ENCODE measurements around the gene POLE2.
A peak's percentile ranks its signal among the peaks of the same experiment; 100 is the strongest.
"Not testable (repeated sequence)": the region's sequence is repeated elsewhere in the genome, so short reads cannot be mapped to it uniquely, and the experiment has no call there.

POLE2 gene

DNA sequence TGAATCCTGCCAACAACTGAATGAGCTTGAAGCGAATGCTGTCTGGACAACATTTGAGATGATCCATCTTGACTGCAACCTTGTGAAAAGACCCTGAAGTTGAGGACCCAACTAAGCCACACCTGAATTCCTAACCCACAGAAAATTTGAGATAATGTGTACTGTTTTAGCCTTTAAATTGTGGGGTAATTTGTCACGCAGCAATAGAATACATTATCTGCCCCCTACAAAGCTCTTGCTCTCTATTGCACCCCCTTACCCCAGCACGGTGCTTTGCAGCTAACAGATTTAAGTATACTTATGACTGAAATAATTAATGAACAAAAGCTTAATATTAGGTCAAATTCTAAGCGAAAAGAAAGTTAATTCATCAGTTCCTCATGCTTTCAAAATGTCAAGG is 1.6 kb downstream of the POLE2 start:
- peak overlapping the region; percentile 66; the same call in 1 of the 2 replicates for H3K4me3 ChIP-seq (replicated peaks; ENCODE audit: low read depth, low read length)
- TF ChIP-seq, protein P1, sequence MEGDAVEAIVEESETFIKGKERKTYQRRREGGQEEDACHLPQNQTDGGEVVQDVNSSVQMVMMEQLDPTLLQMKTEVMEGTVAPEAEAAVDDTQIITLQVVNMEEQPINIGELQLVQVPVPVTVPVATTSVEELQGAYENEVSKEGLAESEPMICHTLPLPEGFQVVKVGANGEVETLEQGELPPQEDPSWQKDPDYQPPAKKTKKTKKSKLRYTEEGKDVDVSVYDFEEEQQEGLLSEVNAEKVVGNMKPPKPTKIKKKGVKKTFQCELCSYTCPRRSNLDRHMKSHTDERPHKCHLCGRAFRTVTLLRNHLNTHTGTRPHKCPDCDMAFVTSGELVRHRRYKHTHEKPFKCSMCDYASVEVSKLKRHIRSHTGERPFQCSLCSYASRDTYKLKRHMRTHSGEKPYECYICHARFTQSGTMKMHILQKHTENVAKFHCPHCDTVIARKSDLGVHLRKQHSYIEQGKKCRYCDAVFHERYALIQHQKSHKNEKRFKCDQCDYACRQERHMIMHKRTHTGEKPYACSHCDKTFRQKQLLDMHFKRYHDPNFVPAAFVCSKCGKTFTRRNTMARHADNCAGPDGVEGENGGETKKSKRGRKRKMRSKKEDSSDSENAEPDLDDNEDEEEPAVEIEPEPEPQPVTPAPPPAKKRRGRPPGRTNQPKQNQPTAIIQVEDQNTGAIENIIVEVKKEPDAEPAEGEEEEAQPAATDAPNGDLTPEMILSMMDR (IDR thresholded peaks at IDR 0.05; ENCODE audit: low read depth, low read length, missing control alignments): no peak
- no peak for DNase-seq (ENCODE audit: extremely low read depth, low read depth)

DNA sequence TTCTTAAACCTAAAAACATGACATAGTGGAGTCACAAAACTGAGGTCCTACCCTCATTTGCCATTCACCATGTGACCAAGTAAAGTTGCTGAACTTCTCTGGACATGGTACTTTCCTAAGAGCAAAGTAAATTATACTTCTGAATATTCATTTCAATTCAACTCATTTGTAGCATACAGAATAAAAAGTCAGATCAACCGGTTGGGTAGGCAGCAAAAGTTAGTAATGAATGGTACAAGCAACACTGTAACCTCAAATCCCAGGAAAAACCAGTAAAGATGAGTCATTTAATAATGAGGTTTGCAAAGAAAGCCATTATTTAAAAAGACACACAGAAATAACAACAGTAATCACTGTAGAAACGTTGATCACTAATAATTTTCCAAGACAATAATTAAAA is 8.7 kb downstream of the POLE2 start:
- TF ChIP-seq, protein P1 (IDR thresholded peaks at IDR 0.05; ENCODE audit: low read depth, low read length, missing control alignments): no peak
- DNase-seq (ENCODE audit: extremely low read depth, low read depth): no peak
- no peak overlapping the region for H3K4me3 ChIP-seq (replicated peaks; ENCODE audit: low read depth, low read length)

- H3K4me3 ChIP-seq (replicated peaks; ENCODE audit: low read depth, low read length): no peak overlapping the region
- TF ChIP-seq, protein P1 (IDR thresholded peaks at IDR 0.05; ENCODE audit: low read depth, low read length, missing control alignments): no peak
- DNase-seq (ENCODE audit: extremely low read depth, low read depth): no peak
Measured at GRCh38 chr14:49677643-49678042, 10.4 kb downstream of the POLE2 start.

DNA sequence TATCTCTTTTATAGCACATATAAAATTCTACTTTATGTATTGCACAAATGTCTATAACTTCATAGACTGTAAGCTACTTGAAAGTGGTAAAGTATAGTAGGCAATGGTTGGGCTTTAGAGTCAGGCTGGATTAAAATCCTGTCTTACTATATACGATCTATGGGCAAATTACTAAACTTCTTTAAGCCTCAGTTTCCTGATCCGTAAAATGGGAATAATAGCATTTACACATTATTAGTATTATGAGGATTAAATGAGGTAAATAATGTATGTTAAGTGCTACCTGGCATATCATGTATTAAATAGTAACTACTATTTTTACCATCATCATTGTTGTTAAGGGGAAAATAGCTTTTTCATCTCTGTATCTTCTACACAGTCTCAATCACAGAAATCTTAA is 14.4 kb downstream of the POLE2 start:
- no peak for DNase-seq (ENCODE audit: extremely low read depth, low read depth)
- H3K4me3 ChIP-seq (replicated peaks; ENCODE audit: low read depth, low read length): no peak overlapping the region
- TF ChIP-seq, protein P1 (IDR thresholded peaks at IDR 0.05; ENCODE audit: low read depth, low read length, missing control alignments): no peak

DNA sequence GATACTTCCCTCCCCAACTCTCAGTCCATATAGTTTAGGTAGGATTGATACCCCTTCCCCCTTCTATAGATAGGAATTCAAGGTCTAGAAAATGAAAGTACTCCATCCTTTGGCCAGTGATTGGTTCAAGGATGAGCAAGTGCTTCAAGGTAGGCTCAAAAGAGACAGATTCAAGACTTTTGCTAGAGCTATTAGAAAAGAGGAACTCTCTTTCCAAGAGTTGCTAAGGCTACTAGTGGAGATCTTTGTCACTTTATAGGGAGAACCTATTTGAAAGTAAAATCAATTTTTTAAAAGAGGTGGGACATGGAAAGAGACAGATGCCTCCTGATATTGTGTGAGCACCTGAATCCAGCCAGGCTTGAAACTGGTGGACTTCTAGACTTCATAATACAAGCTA is 17.5 kb downstream of the POLE2 start:
- no peak overlapping the region for H3K4me3 ChIP-seq (replicated peaks; ENCODE audit: low read depth, low read length)
- TF ChIP-seq, protein P1 (IDR thresholded peaks at IDR 0.05; ENCODE audit: low read depth, low read length, missing control alignments): no peak
- no peak for DNase-seq (ENCODE audit: extremely low read depth, low read depth)

GRCh38 chr14:49659526-49660455 is 28.2 kb downstream of the POLE2 start:
- no peak for DNase-seq (ENCODE audit: extremely low read depth, low read depth)
- TF ChIP-seq, protein P1 (IDR thresholded peaks at IDR 0.05; ENCODE audit: low read depth, low read length, missing control alignments): no peak
- no peak overlapping the region for H3K4me3 ChIP-seq (replicated peaks; ENCODE audit: low read depth, low read length)

DNA sequence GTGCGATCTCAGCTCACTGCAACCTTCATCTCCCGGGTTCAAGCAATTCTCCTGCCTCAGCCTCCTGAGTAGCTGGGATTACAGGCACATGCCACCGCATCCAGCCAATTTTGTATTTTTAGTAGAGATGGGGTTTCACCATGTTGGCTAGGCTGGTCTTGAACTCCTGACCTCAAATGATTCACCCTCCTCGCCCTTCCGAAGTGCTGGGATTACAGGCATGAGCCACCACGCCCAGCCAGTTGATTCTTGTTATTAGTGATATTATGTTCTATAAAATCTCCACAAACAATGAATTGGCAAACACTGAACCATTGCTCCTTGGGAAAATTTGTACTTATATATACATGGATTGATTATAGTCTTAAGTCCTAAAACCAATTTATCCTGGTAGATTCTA is 30.5 kb downstream of the POLE2 start:
- H3K4me3 ChIP-seq (replicated peaks; ENCODE audit: low read depth, low read length); DNase-seq (ENCODE audit: extremely low read depth, low read depth): not testable (repeated sequence)

All from HFF-Myc (cell line).